M059J (cell line): ENCODE measurements around the gene MOCS3. TPM values are rescaled to one million over a fixed set of nuclear protein-coding genes. Genes with fewer than 3 reads are reported as not detected.

Source experiments
- DNase-seq: peaks from one replicate; pipeline ENCODE4 v3.0.0-alpha.2; 2012; ENCODE audit warnings: low read depth
- total RNA-seq: library from RNA; depleted of rRNA; stranded (reverse); fragments of >200 nt; shearing (Covaris generic); gene quantifications from 2 replicates; pipeline ENCODE4 v1.2.3, GENCODE V29; 2014

The MOCS3 gene
- total RNA-seq, 1 experiment from 2014 or later, result 8.1 TPM

- peak; percentile 80 for DNase-seq
Observed at GRCh38 chr20:50980851-50981713, 22.5 kb downstream of the MOCS3 start.

- DNase-seq, result no peak
Observed at GRCh38 chr20:50981714-50982048, 23.1 kb downstream of the MOCS3 start.

- peak; percentile 88 for DNase-seq
Observed at GRCh38 chr20:50982363-50982762, 23.7 kb downstream of the MOCS3 start.

GRCh38 chr20:50983321-50983720 is 24.7 kb downstream of the MOCS3 start:
- no peak for DNase-seq

- DNase-seq, result peak; percentile 91
Observed at GRCh38 chr20:50987493-50988210, 29.0 kb downstream of the MOCS3 start.

- peak; percentile 33 for DNase-seq
Observed at GRCh38 chr20:50991076-50991475, 32.5 kb downstream of the MOCS3 start.

GRCh38 chr20:50992336-50992732 is 33.7 kb downstream of the MOCS3 start:
- DNase-seq, result no peak

GRCh38 chr20:50992733-50993457 is 34.3 kb downstream of the MOCS3 start:
- peak; percentile 71 for DNase-seq

- DNase-seq, result no peak
Observed at GRCh38 chr20:50993876-50994275, 35.3 kb downstream of the MOCS3 start.

- DNase-seq, result no peak
Observed at GRCh38 chr20:50995506-50995905, 36.9 kb downstream of the MOCS3 start.

GRCh38 chr20:50996901-50997865 is 38.6 kb downstream of the MOCS3 start:
- peak; percentile 68 for DNase-seq

GRCh38 chr20:50999355-50999754 is 40.7 kb downstream of the MOCS3 start:
- no peak for DNase-seq

GRCh38 chr20:51001430-51002265 is 43.0 kb downstream of the MOCS3 start:
- no peak for DNase-seq

- DNase-seq, result no peak
Observed at GRCh38 chr20:51002633-51003032, 44.0 kb downstream of the MOCS3 start.

- DNase-seq, result no peak
Observed at GRCh38 chr20:51003753-51004152, 45.1 kb downstream of the MOCS3 start.

- DNase-seq, result no peak
Observed at GRCh38 chr20:51004305-51004727, 45.7 kb downstream of the MOCS3 start.

GRCh38 chr20:51004781-51005180 is 46.2 kb downstream of the MOCS3 start:
- DNase-seq, result no peak

GRCh38 chr20:51005214-51005613 is 46.6 kb downstream of the MOCS3 start:
- no peak for DNase-seq

GRCh38 chr20:51008718-51009117 is 50.1 kb downstream of the MOCS3 start:
- DNase-seq, result no peak

GRCh38 chr20:51009303-51010042 is 50.9 kb downstream of the MOCS3 start:
- DNase-seq, result no peak
